ENCODE measurements around the gene DHODH.
"Not testable (repeated sequence)": the region's sequence is repeated elsewhere in the genome, so short reads cannot be mapped to it uniquely, and the experiment has no call there.

The DHODH gene

GRCh38 chr16:72059060-72059459, 50.5 kb downstream of the DHODH start:
- H3K4me1 Mint-ChIP-seq; DNase-seq (ENCODE audit: low spot score in 2 of 2); H3K4me3 Mint-ChIP-seq; H3K36me3 Mint-ChIP-seq; H3K9me3 Mint-ChIP-seq; H3K27ac Mint-ChIP-seq; ATAC-seq: not testable (repeated sequence)

GRCh38 chr16:72060405-72060804, 51.9 kb downstream of the DHODH start:
- H3K9me3 Mint-ChIP-seq = no peaks in the 10 kb centered on the region
- no peak overlapping the region for H3K4me3 Mint-ChIP-seq
- no peaks in the 10 kb centered on the region for H3K4me1 Mint-ChIP-seq
- no peaks in the 10 kb centered on the region for H3K36me3 Mint-ChIP-seq
- no peak for ATAC-seq
- H3K27ac Mint-ChIP-seq = no peak overlapping the region
- DNase-seq (ENCODE audit: low spot score in 2 of 2) = no peak

DNA sequence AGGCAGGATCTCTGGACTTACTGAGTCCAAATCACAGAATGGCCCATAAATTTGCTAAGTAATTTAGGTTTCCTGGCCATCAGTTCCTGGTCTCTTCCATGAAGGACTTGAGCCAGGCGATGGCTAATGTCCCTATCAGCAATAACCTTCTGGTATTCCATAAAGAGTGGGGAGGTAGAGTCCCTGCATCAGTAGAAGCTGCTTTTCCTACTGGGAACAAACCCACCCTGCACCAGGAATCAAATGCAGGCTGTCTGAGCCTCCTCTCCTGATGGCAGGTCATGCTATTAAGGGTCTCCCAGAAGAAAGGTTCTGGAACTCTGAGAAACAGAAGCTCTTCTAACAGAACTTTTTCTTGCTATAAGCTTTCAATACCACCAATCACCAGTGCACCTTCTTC, 53.0 kb downstream of the DHODH start:
- no peak overlapping the region for H3K4me3 Mint-ChIP-seq
- H3K9me3 Mint-ChIP-seq = no peaks in the 10 kb centered on the region
- H3K27ac Mint-ChIP-seq = peak overlapping the region; percentile 7
- no peak for DNase-seq (ENCODE audit: low spot score in 2 of 2)
- no peaks in the 10 kb centered on the region for H3K4me1 Mint-ChIP-seq
- H3K36me3 Mint-ChIP-seq = no peaks in the 10 kb centered on the region
- ATAC-seq = no peak

DNA sequence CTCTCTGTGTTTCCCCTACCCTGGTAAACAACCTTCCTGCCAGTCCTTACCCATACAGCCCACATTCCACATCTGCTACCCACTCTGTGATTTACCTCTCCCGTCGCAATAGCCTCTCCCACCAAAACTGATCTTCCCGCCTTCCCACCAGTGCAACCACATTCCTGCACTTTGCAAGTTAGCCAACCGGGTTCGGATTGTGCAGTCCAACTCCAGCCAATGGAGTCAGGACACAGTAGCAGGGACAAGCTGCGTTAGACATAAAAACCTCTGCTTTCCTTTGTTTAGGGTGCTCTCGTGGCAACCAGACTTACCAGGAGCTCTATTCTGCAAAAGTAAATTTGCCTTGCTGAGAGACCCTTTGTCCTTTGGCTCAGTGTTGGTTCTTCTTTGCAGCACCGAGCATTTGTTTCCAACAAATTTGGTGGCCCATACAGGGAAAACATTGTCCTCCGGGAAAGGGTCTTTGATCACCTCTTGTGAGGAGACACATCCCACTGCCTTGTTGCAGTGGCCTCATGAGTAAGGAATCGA, 55.9 kb downstream of the DHODH start:
- Mint-ChIP-seq H3K9me3 (no peaks in the 10 kb centered on the region), H3K36me3 (no peaks in the 10 kb centered on the region), H3K4me3 (no peak overlapping the region), H3K27ac (no peak overlapping the region), H3K4me1 (no peaks in the 10 kb centered on the region)
- DNase-seq (ENCODE audit: low spot score in 2 of 2) (no peak), ATAC-seq (no peak)

GRCh38 chr16:72066747-72067146, 58.2 kb downstream of the DHODH start:
- Mint-ChIP-seq H3K36me3 (no peaks in the 10 kb centered on the region), H3K4me1 (no peaks in the 10 kb centered on the region), H3K4me3 (no peak overlapping the region), H3K27ac (peak overlapping the region; percentile 13), H3K9me3 (no peaks in the 10 kb centered on the region)
- DNase-seq (ENCODE audit: low spot score in 2 of 2) (no peak), ATAC-seq (no peak)

DNA sequence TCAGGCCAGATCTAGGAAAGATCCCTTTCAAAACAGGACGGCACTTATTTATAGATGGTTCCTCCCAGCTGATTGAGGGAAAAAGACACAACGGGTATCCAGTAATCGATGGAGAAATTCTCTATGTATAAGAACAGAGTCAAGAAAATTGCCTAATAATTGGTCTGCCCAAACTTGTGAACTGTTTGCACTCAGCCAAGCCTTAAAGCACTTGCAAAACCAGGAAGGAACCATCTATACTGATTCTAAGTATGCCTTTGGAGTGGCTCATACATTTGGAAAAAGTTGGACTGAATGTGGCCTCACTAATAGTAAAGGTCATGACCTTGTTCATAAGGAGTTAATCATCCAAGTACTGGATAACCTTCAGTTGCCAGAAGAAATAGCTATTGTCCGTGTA, 60.4 kb downstream of the DHODH start:
- Mint-ChIP-seq H3K4me1 (no peaks in the 10 kb centered on the region), H3K4me3 (no peak overlapping the region), H3K27ac (no peak overlapping the region), H3K36me3 (no peaks in the 10 kb centered on the region), H3K9me3 (no peaks in the 10 kb centered on the region)
- DNase-seq (ENCODE audit: low spot score in 2 of 2) (no peak), ATAC-seq (no peak)

GRCh38 chr16:72072514-72073342, 64.2 kb downstream of the DHODH start:
- no peak overlapping the region for H3K27ac Mint-ChIP-seq
- no peaks in the 10 kb centered on the region for H3K9me3 Mint-ChIP-seq
- ATAC-seq = no peak
- H3K4me1 Mint-ChIP-seq = no peaks in the 10 kb centered on the region
- no peak for DNase-seq (ENCODE audit: low spot score in 2 of 2)
- H3K36me3 Mint-ChIP-seq = no peaks in the 10 kb centered on the region
- no peak overlapping the region for H3K4me3 Mint-ChIP-seq

DNA sequence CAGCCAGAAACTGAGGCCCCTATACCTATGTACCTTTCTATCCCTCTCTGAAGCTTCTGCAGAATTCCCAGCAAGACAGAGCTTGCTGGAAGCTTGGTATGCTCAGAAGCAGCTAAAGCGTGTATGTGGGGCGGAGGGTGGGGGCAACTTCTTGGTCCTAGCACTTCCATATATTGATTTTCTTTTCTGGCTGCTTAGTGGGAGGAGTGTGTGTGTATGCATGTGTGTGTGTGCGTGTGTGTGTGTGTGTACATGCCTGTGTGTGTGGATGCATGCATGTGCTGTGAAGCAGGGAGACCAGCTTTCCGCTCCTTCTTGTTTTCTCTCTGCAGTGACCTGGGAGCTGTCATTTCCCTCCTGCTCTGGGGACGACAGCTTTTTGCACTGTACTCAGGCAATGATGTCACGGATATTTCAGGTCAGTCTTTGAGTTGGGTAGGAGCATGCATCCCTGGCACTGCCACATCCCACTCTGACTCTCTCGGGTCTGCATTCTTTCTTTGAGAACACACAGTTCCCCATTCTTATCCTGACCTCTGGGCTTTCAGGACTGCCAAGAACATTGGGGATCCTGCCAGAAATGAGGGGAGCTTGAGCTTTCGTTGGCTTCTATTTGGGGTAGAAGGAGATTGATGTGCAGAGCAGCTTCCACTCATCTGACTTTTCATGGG, 65.2 kb downstream of the DHODH start:
- ATAC-seq = no peak
- DNase-seq (ENCODE audit: low spot score in 2 of 2) = no peak
- no peak overlapping the region for H3K4me3 Mint-ChIP-seq
- H3K4me1 Mint-ChIP-seq = no peaks in the 10 kb centered on the region
- no peaks in the 10 kb centered on the region for H3K36me3 Mint-ChIP-seq
- no peak overlapping the region for H3K27ac Mint-ChIP-seq
- H3K9me3 Mint-ChIP-seq = no peaks in the 10 kb centered on the region

- H3K36me3 Mint-ChIP-seq; ATAC-seq; H3K4me3 Mint-ChIP-seq; H3K9me3 Mint-ChIP-seq; H3K27ac Mint-ChIP-seq; DNase-seq (ENCODE audit: low spot score in 2 of 2); H3K4me1 Mint-ChIP-seq: not testable (repeated sequence)
These were observed 66.5 kb downstream of the DHODH start for GRCh38 chr16:72075067-72075466.

Data from stimulated activated effector memory CD8-positive, alpha-beta T cell treated with anti-CD3 and anti-CD28 coated beads, Interleukin-12 subunit alpha, Interleukin-12 subunit beta, amount 100 ng/mL, for 72 hours (primary cell).